ENCODE measurements around the gene GRID2IP.

Gene GRID2IP

DNA sequence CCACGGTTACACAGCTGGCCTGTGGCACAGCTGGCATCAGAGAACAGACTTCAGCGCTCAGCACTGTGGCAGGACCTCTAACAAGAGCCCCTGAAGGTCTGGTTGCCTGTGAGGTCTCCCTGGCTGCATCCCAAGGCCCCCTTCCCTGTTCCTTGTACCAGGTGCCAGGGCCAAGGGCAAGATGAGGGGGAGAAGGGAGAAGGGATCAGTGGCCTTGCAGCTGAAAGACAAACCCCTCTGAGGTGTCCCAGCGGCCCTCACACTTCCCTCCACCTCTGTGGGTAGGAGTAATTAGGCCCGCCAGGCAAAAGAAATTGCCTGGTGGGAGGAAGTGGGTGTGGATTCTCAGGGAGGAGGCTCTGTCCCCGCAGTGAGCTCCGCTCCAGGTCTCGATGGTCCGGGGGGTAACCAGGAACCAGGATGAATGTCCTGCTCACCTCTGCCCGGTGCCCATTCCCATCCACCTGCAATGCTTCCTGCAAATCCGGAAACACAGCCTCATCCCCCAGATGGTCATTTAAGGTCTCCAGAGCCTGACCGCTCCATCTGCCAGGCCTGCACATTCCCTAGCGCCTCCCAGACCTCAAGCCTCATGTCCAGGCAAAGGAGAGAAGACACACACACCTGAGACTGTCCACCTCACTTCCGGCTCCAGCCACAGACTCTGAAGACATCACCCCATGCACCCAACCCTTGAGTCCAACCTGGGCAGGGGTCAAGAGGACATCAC, 22.7 kb downstream of the GRID2IP start:
- in situ Hi-C loops (cut with MboI; ENCODE audit: low sequenced_read_pairs): no loop called here

- in situ Hi-C loops (cut with MboI; ENCODE audit: low sequenced_read_pairs): no loop called here
Measured at GRCh38 chr7:6526997-6527378, 24.3 kb downstream of the GRID2IP start.

- in situ Hi-C loops (cut with MboI; ENCODE audit: low sequenced_read_pairs): no loop called here
Measured at GRCh38 chr7:6520163-6520981, 30.9 kb downstream of the GRID2IP start.

GRCh38 chr7:6516387-6516983, 34.8 kb downstream of the GRID2IP start:
- in situ Hi-C loops (cut with MboI; ENCODE audit: low sequenced_read_pairs): no loop called here

- in situ Hi-C loops (cut with MboI; ENCODE audit: low sequenced_read_pairs): no loop called here
Measured at GRCh38 chr7:6513541-6513940, 37.7 kb downstream of the GRID2IP start.

- in situ Hi-C loops (cut with MboI; ENCODE audit: low sequenced_read_pairs): no loop called here
Measured at GRCh38 chr7:6512892-6513291, 38.4 kb downstream of the GRID2IP start.

DNA sequence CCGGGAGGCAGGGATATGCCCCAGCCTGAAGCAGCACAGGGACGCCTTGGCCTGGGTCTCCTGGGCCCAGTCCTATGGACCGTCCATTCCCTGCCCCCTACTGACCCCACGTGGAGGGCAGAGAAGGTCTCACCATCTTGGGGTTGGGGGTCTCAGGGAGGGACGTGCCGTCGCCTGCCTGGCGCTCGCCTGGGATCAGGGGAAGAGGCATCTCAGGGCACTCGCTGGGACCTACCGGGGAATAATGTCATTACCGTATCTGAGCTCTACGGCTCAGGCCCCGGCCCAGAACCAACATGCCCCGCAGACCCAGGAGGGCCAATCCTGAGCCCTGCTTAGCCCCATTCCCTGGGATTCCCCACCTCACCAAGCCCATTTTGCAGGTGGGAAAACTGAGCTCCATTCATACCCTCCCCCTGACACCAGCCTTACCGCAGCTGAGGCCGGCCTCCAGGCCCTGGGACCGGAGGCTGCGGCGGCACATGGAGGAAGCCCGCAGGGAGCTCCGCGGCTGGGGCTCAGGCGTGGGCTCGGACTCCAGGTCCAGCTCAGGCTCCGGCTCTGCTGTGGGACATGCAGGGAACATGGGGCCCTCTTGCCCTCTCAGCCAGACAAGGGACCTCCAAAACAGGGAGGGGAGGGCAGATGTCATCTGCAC, 40.7 kb downstream of the GRID2IP start:
- in situ Hi-C loops (cut with MboI; ENCODE audit: low sequenced_read_pairs): no loop called here

- in situ Hi-C loops (cut with MboI; ENCODE audit: low sequenced_read_pairs): no loop called here
Measured at GRCh38 chr7:6508950-6509349, 42.3 kb downstream of the GRID2IP start.

DNA sequence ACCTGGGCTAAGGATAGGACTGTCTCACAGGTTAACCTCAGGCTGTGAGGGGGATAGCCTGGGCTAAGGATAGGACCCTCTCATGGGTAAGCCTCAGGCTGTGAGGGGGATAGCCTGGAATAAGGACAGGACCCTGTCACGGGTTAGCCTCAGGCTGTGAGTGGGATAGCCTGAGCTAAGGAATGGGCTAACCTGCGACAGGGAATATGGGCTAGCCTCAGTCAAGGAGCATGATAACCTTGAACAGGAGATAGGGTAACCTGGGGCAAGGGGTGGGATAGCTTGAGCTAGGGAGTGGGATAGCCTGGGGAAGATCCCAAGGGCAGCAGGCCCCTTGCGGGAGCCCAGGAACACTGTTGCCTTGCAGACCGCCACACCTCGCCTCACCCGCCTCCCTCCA, 42.7 kb downstream of the GRID2IP start:
- in situ Hi-C loops (cut with MboI; ENCODE audit: low sequenced_read_pairs): no loop called here

DNA sequence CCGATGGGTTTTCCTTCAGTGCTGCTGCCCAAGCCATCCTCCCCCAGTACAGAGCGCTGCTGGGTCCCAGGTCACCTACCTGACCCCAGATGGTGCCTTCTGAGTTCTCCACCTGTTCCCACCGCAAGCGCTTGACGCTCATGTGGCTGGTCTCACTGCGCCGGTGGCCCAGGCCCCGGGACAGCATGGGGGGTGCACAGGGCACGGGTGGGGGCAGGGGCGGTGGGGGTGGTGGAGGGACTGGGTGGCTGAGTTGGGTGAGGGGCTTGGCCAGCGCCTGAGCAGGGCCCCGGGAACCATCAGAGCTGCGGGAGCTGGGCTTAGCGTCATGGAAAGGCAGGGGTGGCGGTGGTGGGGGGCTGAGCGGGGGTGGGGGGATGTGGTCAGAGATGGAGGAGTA, 43.4 kb downstream of the GRID2IP start:
- in situ Hi-C loops (cut with MboI; ENCODE audit: low sequenced_read_pairs): no loop called here

DNA sequence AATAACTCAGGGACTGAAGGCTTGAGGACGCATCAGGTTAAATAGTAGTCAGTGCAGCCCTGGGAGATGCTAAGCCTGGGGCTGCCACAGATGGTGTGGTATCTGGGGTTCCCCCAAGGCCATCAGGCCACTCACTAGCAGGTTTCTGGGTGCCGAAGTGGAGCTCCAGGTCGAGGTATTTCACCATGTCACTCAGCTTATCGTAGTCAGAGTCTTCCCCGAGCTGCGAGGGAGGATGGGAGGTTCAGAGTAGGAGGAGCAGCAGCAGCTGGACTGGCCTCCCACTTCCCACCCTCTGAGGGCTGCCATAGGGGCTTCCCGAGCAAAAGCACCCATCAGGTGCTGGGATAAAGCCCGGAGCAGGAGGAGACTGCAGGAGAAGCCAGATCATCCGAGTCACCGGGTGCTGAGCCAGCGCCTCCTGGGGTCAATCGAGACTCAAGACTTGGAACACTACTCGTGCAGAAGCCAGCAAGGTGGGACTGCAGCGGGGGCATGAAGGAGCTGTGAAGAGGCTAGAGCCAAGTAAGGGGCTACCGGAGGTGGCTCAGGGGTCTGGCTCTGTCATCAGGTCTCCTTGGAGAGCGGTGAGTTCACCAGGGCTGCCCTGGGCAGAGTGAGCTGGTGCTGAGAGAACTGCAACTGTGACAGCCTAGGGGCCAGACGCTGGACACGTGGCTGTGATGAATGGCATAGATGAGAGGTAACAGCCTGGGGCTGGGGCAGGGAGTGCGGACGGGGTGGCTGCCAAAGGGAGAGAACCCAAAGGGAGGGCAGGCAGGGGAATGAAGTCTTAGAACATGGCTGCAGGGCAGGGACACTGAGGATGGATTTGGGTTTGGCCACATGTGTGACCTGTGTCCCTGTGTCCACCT, 45.3 kb downstream of the GRID2IP start:
- in situ Hi-C loops (cut with MboI; ENCODE audit: low sequenced_read_pairs): no loop called here

DNA sequence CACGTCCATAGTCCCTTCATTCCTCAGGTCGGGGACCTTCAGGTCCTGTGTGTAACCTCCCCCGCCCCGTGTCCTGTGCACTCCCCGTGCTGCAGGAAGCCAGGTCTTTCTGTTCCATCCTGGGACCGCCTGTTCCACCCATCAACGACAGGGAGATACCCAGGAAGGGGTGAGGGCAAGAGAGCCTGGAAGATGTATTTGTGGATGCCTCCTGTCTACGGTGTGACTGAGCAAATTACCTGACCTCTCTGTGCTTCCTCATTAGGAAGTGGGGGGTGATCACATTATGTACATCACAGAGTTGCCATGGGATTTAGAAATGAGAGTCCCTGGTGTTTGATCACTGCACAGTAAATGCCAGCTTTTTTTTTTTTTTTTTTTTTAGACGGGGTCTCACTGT, 46.3 kb downstream of the GRID2IP start:
- in situ Hi-C loops (cut with MboI; ENCODE audit: low sequenced_read_pairs): no loop called here

DNA sequence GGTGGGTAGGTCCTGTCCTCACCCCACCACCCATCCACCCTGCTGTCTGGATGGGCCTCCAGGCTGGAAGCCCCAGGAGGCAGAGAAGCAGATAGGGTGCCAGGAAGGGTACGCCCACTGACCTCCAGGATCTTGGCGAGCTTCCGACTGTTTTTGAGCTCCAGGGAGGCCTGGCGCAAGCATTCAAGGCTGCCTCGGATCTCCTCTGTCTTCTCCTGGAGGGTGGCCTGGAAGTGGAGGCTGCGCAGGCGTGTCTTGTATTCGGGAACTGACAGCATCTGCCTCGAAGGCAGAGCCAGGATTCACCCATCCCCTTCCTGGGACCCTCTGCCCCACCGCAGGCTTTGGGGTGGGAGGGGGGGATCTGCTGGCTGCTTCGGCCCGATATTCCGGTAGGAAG, 48.4 kb downstream of the GRID2IP start:
- in situ Hi-C loops (cut with MboI; ENCODE audit: low sequenced_read_pairs): no loop called here

GRCh38 chr7:6501586-6502564, 49.4 kb downstream of the GRID2IP start:
- in situ Hi-C loops (cut with MboI; ENCODE audit: low sequenced_read_pairs): no loop called here

- in situ Hi-C loops (cut with MboI; ENCODE audit: low sequenced_read_pairs): no loop called here
Measured at GRCh38 chr7:6500691-6501090, 50.6 kb downstream of the GRID2IP start.

DNA sequence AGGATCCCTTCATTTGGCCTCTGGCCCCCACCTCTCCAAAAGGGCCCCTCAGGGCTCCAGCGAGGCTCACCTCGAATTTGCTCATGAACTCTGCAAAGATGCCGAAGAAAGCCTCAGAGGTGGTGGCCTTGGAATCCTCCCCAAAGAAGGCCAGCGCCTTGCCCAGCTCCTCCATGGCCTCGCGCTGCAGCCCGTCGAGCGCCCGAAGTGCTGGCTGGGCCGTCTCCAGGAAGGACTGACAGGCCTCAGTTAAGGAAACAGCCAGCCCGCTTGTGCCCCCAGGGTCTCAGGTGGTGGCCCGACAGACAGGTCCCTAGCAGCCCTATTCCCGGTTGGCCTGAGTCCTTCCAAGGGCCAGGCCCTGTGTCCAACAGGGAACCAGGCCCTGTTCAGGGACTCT, 53.3 kb downstream of the GRID2IP start:
- in situ Hi-C loops (cut with MboI; ENCODE audit: low sequenced_read_pairs): no loop called here

DNA sequence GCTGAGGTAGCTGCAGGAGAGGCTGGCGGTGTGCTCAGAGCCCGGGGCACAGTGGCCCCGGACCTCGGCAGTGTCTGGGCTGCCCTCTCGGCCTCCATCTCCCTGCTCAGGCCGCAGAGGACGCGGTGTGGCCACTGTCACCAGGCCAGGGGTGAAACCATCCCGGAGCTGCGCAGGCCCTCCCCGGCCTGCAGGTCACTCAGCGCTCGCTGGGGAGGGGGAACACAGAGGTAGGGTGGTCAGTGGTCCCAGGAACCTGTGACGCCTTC, 53.7 kb downstream of the GRID2IP start:
- in situ Hi-C loops (cut with MboI; ENCODE audit: low sequenced_read_pairs): no loop called here

- in situ Hi-C loops (cut with MboI; ENCODE audit: low sequenced_read_pairs): no loop called here
Measured at GRCh38 chr7:6496842-6497636, 54.2 kb downstream of the GRID2IP start.
